Measurements from ENCODE around the gene IL21R.

DNA sequence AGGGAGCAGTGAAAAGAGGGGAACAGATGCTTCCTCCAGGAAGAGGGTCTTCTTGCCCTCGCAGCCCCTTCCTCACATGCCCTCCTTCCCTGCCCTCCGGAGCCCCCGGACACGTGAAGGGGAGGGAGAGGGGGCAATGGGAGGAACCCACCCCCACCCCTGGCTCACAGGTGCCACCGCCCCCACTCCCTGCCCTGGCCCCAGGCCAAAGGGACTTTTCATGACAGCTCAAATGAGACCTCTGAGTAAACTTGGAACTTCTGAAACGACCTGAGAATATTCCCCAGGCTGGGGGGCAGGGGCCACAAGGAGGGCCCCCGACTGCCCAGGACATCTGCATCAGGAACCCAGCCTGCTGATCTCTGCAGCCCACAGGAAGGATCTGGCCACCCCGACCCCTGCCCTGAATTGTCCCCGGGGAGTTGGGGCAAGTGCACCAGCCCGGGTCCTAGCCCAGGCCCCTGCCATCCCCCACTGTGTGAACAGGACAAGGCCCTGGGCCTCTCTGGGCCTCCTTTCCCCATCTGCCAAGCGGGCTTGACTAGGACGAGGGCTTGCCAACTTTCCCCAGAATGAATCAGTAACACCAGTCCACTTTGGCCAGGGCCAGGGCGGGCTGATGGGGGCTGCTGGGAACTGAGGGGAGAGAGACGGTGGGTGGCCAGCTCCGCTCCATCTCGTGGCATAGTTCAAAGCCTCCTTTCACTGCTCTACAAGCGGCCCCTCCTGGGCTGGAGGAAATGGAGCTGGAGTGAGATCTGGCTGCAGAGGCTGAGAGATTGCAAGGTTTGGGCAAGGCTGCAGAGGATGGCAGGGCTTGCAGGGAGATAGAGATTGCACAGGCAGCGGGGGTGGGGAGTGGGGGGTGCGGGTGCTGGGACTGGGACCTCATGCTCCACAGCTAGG lies 3.8 kb downstream of the IL21R start:
- TF ChIP-seq, protein P1, sequence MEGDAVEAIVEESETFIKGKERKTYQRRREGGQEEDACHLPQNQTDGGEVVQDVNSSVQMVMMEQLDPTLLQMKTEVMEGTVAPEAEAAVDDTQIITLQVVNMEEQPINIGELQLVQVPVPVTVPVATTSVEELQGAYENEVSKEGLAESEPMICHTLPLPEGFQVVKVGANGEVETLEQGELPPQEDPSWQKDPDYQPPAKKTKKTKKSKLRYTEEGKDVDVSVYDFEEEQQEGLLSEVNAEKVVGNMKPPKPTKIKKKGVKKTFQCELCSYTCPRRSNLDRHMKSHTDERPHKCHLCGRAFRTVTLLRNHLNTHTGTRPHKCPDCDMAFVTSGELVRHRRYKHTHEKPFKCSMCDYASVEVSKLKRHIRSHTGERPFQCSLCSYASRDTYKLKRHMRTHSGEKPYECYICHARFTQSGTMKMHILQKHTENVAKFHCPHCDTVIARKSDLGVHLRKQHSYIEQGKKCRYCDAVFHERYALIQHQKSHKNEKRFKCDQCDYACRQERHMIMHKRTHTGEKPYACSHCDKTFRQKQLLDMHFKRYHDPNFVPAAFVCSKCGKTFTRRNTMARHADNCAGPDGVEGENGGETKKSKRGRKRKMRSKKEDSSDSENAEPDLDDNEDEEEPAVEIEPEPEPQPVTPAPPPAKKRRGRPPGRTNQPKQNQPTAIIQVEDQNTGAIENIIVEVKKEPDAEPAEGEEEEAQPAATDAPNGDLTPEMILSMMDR (IDR thresholded peaks at IDR 0.05): no peak
- no peak for TF ChIP-seq POLR2A (IDR thresholded peaks at IDR 0.05)
